ENCODE measurements around the gene MRPL28. TPM values are rescaled to one million over a fixed set of nuclear protein-coding genes. Genes with fewer than 3 reads are reported as not detected.
"Not testable (repeated sequence)": the region's sequence is repeated elsewhere in the genome, so short reads cannot be mapped to it uniquely, and the experiment has no call there.

MRPL28 gene
- total RNA-seq, 1 donor from 2014 or later = 79.6 TPM

- no peak for ATAC-seq (ENCODE audit: poor library complexity)
- intact Hi-C loops (cut with DNase I) = loop anchor here (5.0 kb wide), 1 partner anchor 123 kb away; the partner anchor contains the start of gene LUC7L
- no peak for DNase-seq
Measured at GRCh38 chr16:350203-350602, 20.1 kb downstream of the MRPL28 start.

DNA sequence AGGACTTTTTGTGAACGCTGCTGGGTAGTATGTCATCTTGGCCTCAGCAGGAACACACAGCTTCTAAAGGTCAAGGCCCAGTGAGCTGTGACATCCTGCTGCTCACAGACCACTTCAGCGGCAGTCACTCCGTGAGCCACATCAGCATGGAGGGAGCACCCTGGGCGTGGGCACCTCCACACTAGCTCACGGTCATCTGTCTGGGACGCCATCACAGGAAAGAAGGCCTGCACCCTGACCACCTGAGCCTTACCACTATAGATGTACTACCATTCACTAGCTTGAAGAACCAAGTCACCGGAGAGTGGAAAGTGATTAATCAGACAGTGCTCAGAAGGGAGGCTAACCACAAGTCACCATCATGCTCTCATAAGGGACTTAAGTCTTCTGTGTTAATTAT lies 21.1 kb downstream of the MRPL28 start:
- no peak for DNase-seq
- intact Hi-C loops (cut with DNase I) = no loop called here
- no peak for ATAC-seq (ENCODE audit: poor library complexity)

- ATAC-seq (ENCODE audit: poor library complexity); intact Hi-C loops (cut with DNase I); DNase-seq: not testable (repeated sequence)
Measured at GRCh38 chr16:348495-348894, 21.8 kb downstream of the MRPL28 start.

DNA sequence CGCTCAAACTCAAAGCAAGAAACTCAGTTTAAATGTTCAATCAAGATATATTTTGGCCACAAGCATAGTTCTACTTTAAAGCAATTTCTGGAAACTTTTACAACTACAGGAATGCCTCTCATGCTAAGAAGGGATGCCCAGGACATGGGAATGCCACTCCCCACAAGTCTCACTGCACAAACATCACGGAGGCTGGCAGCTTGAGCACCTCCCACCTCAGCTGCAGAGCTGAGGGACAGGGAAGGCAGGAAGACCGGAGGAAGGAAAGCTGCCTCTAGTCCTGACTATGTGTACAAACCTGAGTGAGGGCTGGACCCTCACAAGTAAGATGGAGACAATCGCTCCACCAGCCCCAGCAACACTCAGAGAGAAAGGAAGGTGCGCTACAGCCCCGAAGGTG lies 23.1 kb downstream of the MRPL28 start:
- intact Hi-C loops (cut with DNase I) = no loop called here
- DNase-seq = no peak
- no peak for ATAC-seq (ENCODE audit: poor library complexity)

DNA sequence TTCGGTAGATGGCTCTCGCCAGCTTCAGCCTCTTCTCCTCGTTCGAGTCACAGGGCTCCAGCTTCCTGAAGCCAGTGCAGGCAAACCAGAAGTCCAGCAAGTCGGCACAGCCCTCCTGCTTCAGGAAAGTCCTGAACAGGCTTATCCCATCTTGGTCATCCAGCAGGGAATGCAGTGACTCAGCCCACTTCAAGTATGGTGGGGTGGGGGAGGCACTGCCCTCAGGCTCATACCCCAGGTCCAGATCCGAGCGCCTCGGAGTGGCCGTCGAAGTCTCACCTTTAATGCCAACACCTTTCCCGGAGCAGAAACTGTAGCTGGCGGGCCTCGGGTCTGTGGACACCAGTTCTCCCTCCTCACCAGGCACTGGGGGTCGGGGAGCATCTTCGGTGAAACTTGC lies 23.8 kb downstream of the MRPL28 start:
- intact Hi-C loops (cut with DNase I) = no loop called here
- peak; percentile 51 for ATAC-seq (ENCODE audit: poor library complexity)
- no peak for DNase-seq

DNA sequence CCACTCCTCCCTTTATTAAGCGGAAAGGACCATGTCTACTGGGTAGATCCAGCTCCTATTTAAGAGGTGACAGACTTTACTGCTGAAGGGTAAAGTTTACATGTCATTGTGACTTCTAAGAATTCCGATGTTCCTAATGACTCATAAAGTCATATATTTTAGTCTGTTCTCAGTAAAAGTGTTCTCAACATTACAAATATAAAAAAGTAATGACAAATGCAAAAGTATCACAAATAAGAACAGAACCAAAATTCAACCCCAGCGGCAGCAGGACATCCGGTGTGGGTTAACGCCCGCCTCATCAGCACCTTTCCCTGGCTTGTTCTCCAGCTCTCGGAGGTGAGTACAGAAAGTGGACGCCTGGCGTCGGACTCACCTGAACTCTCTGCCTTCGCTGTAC lies 24.6 kb downstream of the MRPL28 start:
- DNase-seq (no peak), ATAC-seq (ENCODE audit: poor library complexity) (no peak)
- intact Hi-C loops (cut with DNase I) = no loop called here

DNA sequence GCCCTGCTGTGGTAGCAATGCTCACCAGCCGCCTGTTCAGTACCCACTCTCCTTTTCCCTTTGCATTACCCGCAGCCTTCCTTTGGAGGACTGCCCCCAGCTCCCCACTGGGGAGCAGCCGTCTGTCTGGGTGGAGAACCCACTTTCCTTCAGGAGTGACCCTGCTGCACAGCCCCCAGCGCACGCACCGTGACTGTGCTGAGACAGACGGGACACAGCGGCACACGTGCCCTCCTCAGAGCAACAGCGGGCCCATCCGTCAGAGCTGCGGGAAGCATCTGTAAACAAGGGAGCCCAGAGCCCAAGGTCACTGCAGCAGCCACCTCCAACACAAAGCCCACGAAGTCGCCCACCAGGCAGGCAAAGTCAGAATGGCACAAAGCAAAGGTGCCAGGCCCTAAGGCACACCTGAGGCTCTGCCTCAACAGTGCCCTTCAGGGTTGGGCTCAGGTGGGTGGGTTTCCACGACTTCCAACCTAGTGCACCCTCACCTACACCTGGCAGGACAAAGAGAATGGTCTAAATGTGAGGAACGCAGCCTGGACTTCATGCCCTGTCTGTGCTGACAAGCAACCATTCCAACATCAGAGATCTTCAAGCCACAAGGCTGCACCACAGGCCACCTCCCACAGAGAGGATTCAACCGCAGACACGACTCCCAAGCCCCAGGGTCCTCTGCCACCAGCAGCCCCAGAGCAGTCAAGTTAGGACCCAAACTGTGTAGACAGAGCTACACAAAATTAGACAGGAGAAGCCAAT lies 27.7 kb downstream of the MRPL28 start:
- ATAC-seq (ENCODE audit: poor library complexity) (no peak), DNase-seq (no peak)
- intact Hi-C loops (cut with DNase I) = no loop called here

GRCh38 chr16:341974-342336 lies 28.4 kb downstream of the MRPL28 start:
- DNase-seq; intact Hi-C loops (cut with DNase I): not testable (repeated sequence)

DNA sequence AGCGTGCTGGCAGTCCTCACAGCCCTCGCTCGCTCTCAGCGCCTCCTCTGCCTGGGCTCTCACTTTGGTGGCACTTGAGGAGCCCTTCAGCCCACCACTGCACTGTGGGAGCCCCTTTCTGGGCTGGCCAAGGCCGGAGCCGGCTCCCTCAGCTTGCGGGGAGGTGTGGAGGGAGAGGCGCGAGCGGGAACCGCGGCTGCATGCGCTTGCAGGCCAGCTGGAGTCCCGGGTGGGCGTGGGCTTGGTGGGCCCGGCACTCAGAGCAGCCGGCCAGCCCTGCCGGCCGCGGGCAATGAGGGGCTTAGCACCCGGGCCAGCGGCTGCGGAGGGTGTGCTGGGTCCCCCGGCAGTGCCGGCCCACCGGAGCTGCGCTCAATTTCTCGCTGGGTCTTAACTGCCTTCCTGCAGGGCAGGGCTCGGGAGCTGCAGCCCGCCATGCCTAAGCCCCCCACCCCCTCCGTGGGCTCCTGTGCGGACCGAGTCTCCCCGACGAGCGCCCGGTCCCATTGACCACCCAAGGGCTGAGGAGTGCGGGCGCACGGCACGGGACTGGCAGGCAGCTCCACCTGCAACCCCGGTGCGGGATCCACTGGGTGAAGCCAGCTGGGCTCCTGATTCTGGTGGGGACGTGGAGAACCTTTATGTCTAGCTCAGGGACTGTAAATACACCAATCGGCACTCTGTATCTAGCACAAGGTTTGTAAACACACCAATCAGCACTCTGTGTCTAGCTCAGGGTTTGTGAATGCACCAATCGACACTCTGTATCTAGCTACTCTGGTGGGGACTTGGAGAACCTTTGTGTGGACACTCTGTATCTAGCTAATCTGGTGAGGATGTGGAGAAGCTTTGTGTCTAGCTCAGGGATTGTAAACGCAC lies 29.0 kb downstream of the MRPL28 start:
- DNase-seq; intact Hi-C loops (cut with DNase I); ATAC-seq (ENCODE audit: poor library complexity): not testable (repeated sequence)

More at GRCh38 chr16:341974-342336, 28.4 kb downstream of the MRPL28 start:
- not testable (repeated sequence) for ATAC-seq (ENCODE audit: poor library complexity)

GRCh38 chr16:340370-341091 lies 29.8 kb downstream of the MRPL28 start:
- DNase-seq (no peak), ATAC-seq (ENCODE audit: poor library complexity) (peak; percentile 51)
- intact Hi-C loops (cut with DNase I) = no loop called here

DNA sequence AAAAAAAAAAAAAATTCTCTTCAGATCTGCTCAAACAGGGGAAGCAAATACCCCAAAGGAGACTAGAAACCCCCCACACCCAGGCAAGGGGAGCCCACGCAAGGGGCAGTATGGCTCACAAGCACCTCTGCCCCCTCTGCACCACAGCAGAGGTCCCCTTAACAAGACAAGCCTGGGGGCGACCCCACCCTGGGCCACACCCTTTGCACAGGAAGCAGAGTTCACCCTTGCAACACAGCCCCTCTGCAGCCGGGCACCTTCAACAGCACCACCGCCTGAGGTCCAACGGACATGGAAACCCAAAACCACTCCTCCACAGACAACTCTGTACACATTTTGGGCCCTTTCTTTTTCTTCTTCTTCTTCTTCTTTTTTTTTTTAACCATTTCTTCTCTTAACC lies 30.7 kb downstream of the MRPL28 start:
- no peak for ATAC-seq (ENCODE audit: poor library complexity)
- DNase-seq = no peak
- intact Hi-C loops (cut with DNase I) = no loop called here

GRCh38 chr16:337975-338575 lies 32.3 kb downstream of the MRPL28 start:
- DNase-seq = no peak
- no peak for ATAC-seq (ENCODE audit: poor library complexity)
- intact Hi-C loops (cut with DNase I) = no loop called here

GRCh38 chr16:337437-337836 lies 32.9 kb downstream of the MRPL28 start:
- ATAC-seq (ENCODE audit: poor library complexity) (no peak), DNase-seq (no peak)
- intact Hi-C loops (cut with DNase I) = no loop called here

DNA sequence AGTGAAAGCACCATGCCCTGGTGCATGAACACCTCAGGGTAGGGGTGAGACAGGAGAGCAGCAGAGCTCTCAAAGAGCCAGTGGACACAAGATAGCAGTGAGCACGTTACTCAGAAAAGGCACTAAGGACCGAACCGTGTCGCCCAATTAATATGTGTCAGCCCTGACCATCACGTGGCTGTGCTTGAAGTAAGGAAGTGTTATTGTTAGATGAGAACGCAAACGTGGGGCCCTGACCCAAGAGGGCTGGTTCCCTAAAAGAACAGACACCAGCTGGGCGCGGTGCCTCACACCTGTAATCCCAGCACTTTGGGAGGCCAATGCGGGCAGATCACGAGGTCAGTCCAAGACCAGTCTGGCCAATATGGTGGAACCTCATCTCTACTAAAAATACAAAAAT lies 34.1 kb downstream of the MRPL28 start:
- intact Hi-C loops (cut with DNase I) = no loop called here
- no peak for ATAC-seq (ENCODE audit: poor library complexity)
- no peak for DNase-seq

DNA sequence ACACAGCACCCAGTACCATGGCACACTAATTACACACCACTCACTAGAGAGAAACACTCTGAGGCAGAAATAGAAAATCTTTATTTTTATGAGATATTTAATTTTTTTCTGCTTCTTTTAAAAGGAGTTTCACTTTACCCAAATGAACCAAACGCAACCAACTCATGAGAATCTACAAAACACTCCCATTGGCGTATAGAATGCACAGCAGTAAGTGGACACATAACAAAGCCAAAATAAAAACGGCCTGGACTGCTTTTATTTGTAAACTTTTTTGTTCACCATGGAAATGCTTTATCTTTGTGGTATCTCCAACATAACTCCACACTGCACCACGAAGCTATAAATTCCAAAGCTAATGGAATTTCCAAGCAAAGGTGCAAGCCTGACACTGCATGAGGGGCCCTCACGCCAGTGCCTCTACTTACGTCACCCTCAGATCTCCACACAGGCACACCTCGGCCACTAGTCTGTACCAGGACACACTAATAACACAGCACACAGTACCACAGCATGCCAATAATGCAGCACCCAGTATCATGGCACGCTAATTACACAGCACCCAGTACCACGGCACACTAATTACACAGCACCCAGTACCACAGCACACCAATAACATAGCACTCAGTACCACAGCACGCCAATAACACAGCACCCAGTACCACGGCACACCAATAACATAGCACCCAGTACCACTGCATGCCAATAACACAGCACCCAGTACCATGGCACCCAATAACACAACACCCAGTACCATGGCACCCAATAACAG lies 35.3 kb downstream of the MRPL28 start:
- DNase-seq; intact Hi-C loops (cut with DNase I); ATAC-seq (ENCODE audit: poor library complexity): not testable (repeated sequence)

- ATAC-seq (ENCODE audit: poor library complexity); intact Hi-C loops (cut with DNase I); DNase-seq: not testable (repeated sequence)
Measured at GRCh38 chr16:334164-334832, 36.0 kb downstream of the MRPL28 start.

GRCh38 chr16:333406-334094 lies 36.8 kb downstream of the MRPL28 start:
- intact Hi-C loops (cut with DNase I) = no loop called here
- ATAC-seq (ENCODE audit: poor library complexity) = no peak
- DNase-seq = no peak

Measured in Right ventricle myocardium superior (tissue), 1 donor.